SK-N-SH (cell line): ENCODE results near the gene PROSER2. TPM values are rescaled to one million over a fixed set of nuclear protein-coding genes. Genes with fewer than 3 reads are reported as not detected.
A peak's percentile ranks its signal among the peaks of the same experiment; 100 is the strongest.

Experiments used
- CTCF ChIA-PET: fragments of 300-600, 350-600 bp; formaldehyde crosslinking; extraction: SDS; loops from one replicate; lab custom pipeline; 2021; lab: Yijun Ruan, JAX
- POLR2A ChIA-PET: fragments of 350-600 bp; sonication (Branson Sonifier 250); formaldehyde crosslinking; extraction: SDS; loops from one replicate; lab custom pipeline; 2020; ENCODE audit warnings: antibody characterized with exemption, inconsistent platforms; lab: Yijun Ruan, JAX
- DNase-seq: peaks from one replicate; pipeline ENCODE4 v3.0.0; 2012
- H2AFZ ChIP-seq: fragments of 200-600 bp; sonication (generic); 2 replicates; pipeline ENCODE4 v1.8.1; 2016; ENCODE audit warnings: antibody characterized with exemption, mild to moderate bottlenecking, low read depth
- H3F3A ChIP-seq: fragments of 200-600 bp; sonication (generic); replicated peaks from 2 replicates; pipeline ENCODE3; 2016; ENCODE audit warnings: antibody characterized with exemption, mild to moderate bottlenecking; ENCODE audit not compliant: insufficient read depth
- H3K27ac ChIP-seq, 2 experiments: fragments of 200-500 bp in 1 of 2; fragments of 200-600 bp in 1 of 2; sonication (Bioruptor generic) in 1 of 2; sonication (generic), shearing (Covaris generic) in 1 of 2; 2 replicates each; pipeline versions ENCODE4 v1.5.1 to v1.6.1; 2014 to 2016; ENCODE audit warnings: low read depth in 2 of 2, inconsistent platforms in 1 of 2, low read length in 1 of 2, mild to moderate bottlenecking in 1 of 2, mixed read lengths in 1 of 2
- H3K27me3 ChIP-seq: fragments of 200-600 bp; sonication (generic), shearing (Covaris generic); 2 replicates; pipeline ENCODE4 v1.6.1; 2016; ENCODE audit warnings: mixed run types; ENCODE audit not compliant: insufficient read depth
- H3K36me3 ChIP-seq, 2 experiments: fragments of 200-500 bp in 1 of 2; fragments of 200-600 bp in 1 of 2; sonication (Bioruptor generic) in 1 of 2; sonication (generic) in 1 of 2; replicated peaks in 1 of 2; 2 replicates each; pipeline versions ENCODE3 to v1.5.1; 2014 to 2016; ENCODE audit warnings: low read length in 1 of 2, mild to moderate bottlenecking in 1 of 2; ENCODE audit not compliant: insufficient read depth in 2 of 2, control insufficient read depth in 1 of 2
- H3K4me1 ChIP-seq, 2 experiments: fragments of 200-500 bp in 1 of 2; fragments of 200-600 bp in 1 of 2; sonication (Bioruptor generic) in 1 of 2; sonication (generic), shearing (Covaris generic) in 1 of 2; 2 replicates each; pipeline versions ENCODE4 v1.5.1 to v1.6.1; 2014 to 2016; ENCODE audit warnings: low read depth in 1 of 2, low read length in 1 of 2, mixed run types in 1 of 2; ENCODE audit not compliant: insufficient read depth in 2 of 2, control insufficient read depth in 1 of 2
- H3K4me2 ChIP-seq: fragments of 200-600 bp; sonication (generic), shearing (Covaris generic); 2 replicates; pipeline ENCODE4 v1.6.1; 2017; ENCODE audit warnings: mixed run types
- H3K4me3 ChIP-seq, 2 experiments: fragments of 200-500 bp in 1 of 2; fragments of 200-600 bp in 1 of 2; sonication (Bioruptor generic) in 1 of 2; sonication (generic), shearing (Covaris generic) in 1 of 2; 2 replicates each; pipeline versions ENCODE4 v1.5.1 to v1.8.1; 2014 to 2016; ENCODE audit warnings: low read depth in 2 of 2, inconsistent platforms in 1 of 2, low read length in 1 of 2, mild to moderate bottlenecking in 1 of 2, mixed read lengths in 1 of 2, moderate library complexity in 1 of 2
- H3K79me2 ChIP-seq: fragments of 200-600 bp; sonication (generic); 2 replicates; pipeline ENCODE4 v1.8.1; 2017; ENCODE audit warnings: mild to moderate bottlenecking; ENCODE audit not compliant: insufficient read depth
- H3K9ac ChIP-seq: fragments of 200-600 bp; sonication (generic); 2 replicates; pipeline ENCODE4 v1.6.1; 2017; ENCODE audit warnings: mixed run types
- H3K9me2 ChIP-seq: fragments of 200-600 bp; sonication (generic); 2 replicates; pipeline ENCODE4 v1.6.1; 2017; ENCODE audit warnings: mixed run types
- H3K9me3 ChIP-seq: fragments of 200-600 bp; sonication (generic); 2 replicates; pipeline ENCODE4 v1.6.1; 2017; ENCODE audit warnings: mixed run types, mild to moderate bottlenecking, moderate library complexity
- H4K20me1 ChIP-seq: fragments of 200-600 bp; sonication (generic); 2 replicates; pipeline ENCODE4 v1.6.1; 2017; ENCODE audit warnings: mild to moderate bottlenecking, mixed run types; ENCODE audit not compliant: insufficient read depth
- CHD2 ChIP-seq: fragments of 150-350 bp; IDR thresholded peaks from 2 replicates; pipeline ENCODE4 v1.6.1; 2018; ENCODE audit warnings: low read length; ENCODE audit not compliant: partially characterized antibody
- EP300 ChIP-seq, 2 experiments: IDR thresholded peaks; 2 replicates each; pipeline versions ENCODE4 v1.4.0 to v1.6.1; 2012; ENCODE audit warnings: borderline replicate concordance in 1 of 2, low read depth in 1 of 2, low read length in 1 of 2
- EZH2phosphoT487 ChIP-seq: fragments of 200-600 bp; sonication (generic); IDR thresholded peaks from 2 replicates; pipeline ENCODE4 v1.6.1; 2017; ENCODE audit warnings: low read depth, mixed run types, mild to moderate bottlenecking, antibody characterized with exemption, moderate library complexity, borderline replicate concordance
- FOSL2 ChIP-seq: IDR thresholded peaks from 2 replicates; pipeline ENCODE4 v1.4.0; 2012; ENCODE audit warnings: low read depth, mild to moderate bottlenecking, moderate library complexity, borderline replicate concordance
- FOXJ3 ChIP-seq: sonication (generic); formaldehyde crosslinking; IDR thresholded peaks from 2 replicates; pipeline ENCODE4 v1.5.1; 2020; ENCODE audit warnings: mild to moderate bottlenecking, missing genetic modification reagents
- GABPA ChIP-seq: IDR thresholded peaks from 2 replicates; pipeline ENCODE4 v1.4.0; 2012; ENCODE audit warnings: low read depth, mild to moderate bottlenecking
- JUND ChIP-seq: IDR thresholded peaks from 2 replicates; pipeline ENCODE4 v1.4.0; 2012
- MEF2A ChIP-seq: IDR thresholded peaks from 2 replicates; pipeline ENCODE4 v1.4.0; 2012; ENCODE audit warnings: low read depth, borderline replicate concordance
- RAD21 ChIP-seq: IDR thresholded peaks from 2 replicates; pipeline ENCODE4 v1.6.1; 2012; ENCODE audit warnings: mild to moderate bottlenecking, low read length
- RFX5 ChIP-seq: IDR thresholded peaks from 2 replicates; pipeline ENCODE4 v1.6.1; 2012; ENCODE audit warnings: mild to moderate bottlenecking, improper control_type of control experiment, low read length
- SIN3A ChIP-seq: IDR thresholded peaks from 2 replicates; pipeline ENCODE4 v1.6.1; 2012; ENCODE audit warnings: low read depth, mild to moderate bottlenecking, low read length, moderate library complexity, borderline replicate concordance
- SMC3 ChIP-seq: IDR thresholded peaks from 2 replicates; pipeline ENCODE4 v1.6.1; 2012; ENCODE audit warnings: low read depth, low read length, improper control_type of control experiment
- TAF1 ChIP-seq: IDR thresholded peaks from 2 replicates; pipeline ENCODE4 v1.6.1; 2012; ENCODE audit warnings: low read depth, mild to moderate bottlenecking, low read length, moderate library complexity, borderline replicate concordance
- TCF12 ChIP-seq: IDR thresholded peaks from 2 replicates; pipeline ENCODE4 v1.4.0; 2012
- YY1 ChIP-seq: IDR thresholded peaks from 2 replicates; pipeline ENCODE4 v1.4.0; 2012; ENCODE audit warnings: low read depth, mild to moderate bottlenecking
- WGBS: methylation state at CpG from one replicate; pipeline ENCODE4 v1.1.6; 2017; ENCODE audit warnings: low lambda C conversion rate; 5-methylcytosine and 5-hydroxymethylcytosine counted together
- polyA plus RNA-seq, 3 experiments: library from polyadenylated mRNA; depleted of rRNA; stranded (reverse); fragments of >200 nt; gene quantifications; 2 replicates each; pipeline ENCODE4 v1.2.3, GENCODE V29; 2012
- TF ChIP-seq, protein P1 (sequence below): IDR thresholded peaks from 2 replicates; pipeline ENCODE4 v1.4.0; 2012; ENCODE audit warnings: low read depth
- TF ChIP-seq, protein P2 (sequence below): IDR thresholded peaks from 2 replicates; pipeline ENCODE4; 2012
- TF ChIP-seq, protein P3 (sequence below): IDR thresholded peaks from 2 replicates; pipeline ENCODE4 v1.4.0; 2012; ENCODE audit warnings: low read depth, borderline replicate concordance
- TF ChIP-seq, protein P4 (sequence below): fragments of 150-350 bp; IDR thresholded peaks from 2 replicates; pipeline ENCODE4 v1.6.1; 2017; ENCODE audit warnings: antibody characterized with exemption, low read length, low read depth, borderline replicate concordance
- TF ChIP-seq, protein P5 (sequence below): fragments of 150-350 bp; IDR thresholded peaks from 2 replicates; pipeline ENCODE4 v1.6.1; 2016; ENCODE audit warnings: mild to moderate bottlenecking, low read depth, low read length

The PROSER2 gene
- polyA plus RNA-seq, 1 of the 3 experiments (the other 2 are of a cell fraction) = 0.95 TPM

DNA sequence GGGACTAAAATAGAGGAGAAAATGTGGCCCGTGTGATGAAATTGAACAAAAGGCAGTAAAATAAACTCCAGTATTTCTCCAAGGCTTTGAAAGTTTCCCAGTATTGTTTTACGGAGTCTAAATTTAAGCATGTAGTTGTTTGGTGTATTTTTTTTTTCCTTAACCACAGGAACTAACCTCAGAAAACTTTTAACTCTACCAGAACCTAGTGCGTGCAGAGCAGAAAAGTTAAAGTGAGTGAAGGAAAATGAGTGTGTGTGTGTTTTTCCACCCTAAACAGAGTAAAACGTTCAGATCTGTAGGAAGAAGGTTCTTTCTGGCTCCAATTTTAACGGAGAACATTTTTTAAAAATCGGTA is 812 bp downstream of the PROSER2 start:
- no peak for DNase-seq
- TF ChIP-seq SMC3 (no peak), TCF12 (no peak), EZH2phosphoT487 (no peak), YY1 (no peak), FOXJ3 (no peak), JUND (no peak), GABPA (no peak), FOSL2 (no peak), RFX5 (no peak), MEF2A (no peak), TAF1 (no peak), RAD21 (no peak), EP300 (IDR thresholded peaks at IDR 0.05; ENCODE audit: borderline replicate concordance in 1 of 2, low read depth in 1 of 2, low read length in 1 of 2) (no peak), CHD2 (no peak), SIN3A (no peak)
- TF ChIP-seq, protein P1, sequence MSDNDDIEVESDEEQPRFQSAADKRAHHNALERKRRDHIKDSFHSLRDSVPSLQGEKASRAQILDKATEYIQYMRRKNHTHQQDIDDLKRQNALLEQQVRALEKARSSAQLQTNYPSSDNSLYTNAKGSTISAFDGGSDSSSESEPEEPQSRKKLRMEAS = no peak
- TF ChIP-seq, protein P2, sequence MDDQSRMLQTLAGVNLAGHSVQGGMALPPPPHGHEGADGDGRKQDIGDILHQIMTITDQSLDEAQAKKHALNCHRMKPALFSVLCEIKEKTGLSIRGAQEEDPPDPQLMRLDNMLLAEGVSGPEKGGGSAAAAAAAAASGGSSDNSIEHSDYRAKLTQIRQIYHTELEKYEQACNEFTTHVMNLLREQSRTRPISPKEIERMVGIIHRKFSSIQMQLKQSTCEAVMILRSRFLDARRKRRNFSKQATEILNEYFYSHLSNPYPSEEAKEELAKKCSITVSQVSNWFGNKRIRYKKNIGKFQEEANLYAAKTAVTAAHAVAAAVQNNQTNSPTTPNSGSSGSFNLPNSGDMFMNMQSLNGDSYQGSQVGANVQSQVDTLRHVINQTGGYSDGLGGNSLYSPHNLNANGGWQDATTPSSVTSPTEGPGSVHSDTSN = no peak
- TF ChIP-seq, protein P3, sequence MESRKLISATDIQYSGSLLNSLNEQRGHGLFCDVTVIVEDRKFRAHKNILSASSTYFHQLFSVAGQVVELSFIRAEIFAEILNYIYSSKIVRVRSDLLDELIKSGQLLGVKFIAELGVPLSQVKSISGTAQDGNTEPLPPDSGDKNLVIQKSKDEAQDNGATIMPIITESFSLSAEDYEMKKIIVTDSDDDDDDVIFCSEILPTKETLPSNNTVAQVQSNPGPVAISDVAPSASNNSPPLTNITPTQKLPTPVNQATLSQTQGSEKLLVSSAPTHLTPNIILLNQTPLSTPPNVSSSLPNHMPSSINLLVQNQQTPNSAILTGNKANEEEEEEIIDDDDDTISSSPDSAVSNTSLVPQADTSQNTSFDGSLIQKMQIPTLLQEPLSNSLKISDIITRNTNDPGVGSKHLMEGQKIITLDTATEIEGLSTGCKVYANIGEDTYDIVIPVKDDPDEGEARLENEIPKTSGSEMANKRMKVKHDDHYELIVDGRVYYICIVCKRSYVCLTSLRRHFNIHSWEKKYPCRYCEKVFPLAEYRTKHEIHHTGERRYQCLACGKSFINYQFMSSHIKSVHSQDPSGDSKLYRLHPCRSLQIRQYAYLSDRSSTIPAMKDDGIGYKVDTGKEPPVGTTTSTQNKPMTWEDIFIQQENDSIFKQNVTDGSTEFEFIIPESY = no peak
- TF ChIP-seq, protein P4, sequence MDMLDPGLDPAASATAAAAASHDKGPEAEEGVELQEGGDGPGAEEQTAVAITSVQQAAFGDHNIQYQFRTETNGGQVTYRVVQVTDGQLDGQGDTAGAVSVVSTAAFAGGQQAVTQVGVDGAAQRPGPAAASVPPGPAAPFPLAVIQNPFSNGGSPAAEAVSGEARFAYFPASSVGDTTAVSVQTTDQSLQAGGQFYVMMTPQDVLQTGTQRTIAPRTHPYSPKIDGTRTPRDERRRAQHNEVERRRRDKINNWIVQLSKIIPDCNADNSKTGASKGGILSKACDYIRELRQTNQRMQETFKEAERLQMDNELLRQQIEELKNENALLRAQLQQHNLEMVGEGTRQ = no peak
- TF ChIP-seq, protein P5, sequence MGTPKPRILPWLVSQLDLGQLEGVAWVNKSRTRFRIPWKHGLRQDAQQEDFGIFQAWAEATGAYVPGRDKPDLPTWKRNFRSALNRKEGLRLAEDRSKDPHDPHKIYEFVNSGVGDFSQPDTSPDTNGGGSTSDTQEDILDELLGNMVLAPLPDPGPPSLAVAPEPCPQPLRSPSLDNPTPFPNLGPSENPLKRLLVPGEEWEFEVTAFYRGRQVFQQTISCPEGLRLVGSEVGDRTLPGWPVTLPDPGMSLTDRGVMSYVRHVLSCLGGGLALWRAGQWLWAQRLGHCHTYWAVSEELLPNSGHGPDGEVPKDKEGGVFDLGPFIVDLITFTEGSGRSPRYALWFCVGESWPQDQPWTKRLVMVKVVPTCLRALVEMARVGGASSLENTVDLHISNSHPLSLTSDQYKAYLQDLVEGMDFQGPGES = no peak
- H3K27me3 ChIP-seq = peaks cover 20% of the 10 kb centered on the region; the same call in 1 of the 2 replicates
- H2AFZ ChIP-seq = peak overlapping the region; percentile 85
- peak overlapping the region; percentile 39; the same call in 1 of the 2 replicates for H3K9ac ChIP-seq
- H3K79me2 ChIP-seq = no peaks in the 10 kb centered on the region
- H4K20me1 ChIP-seq = no peaks in the 10 kb centered on the region
- H3K9me3 ChIP-seq = no peaks in the 10 kb centered on the region
- peaks cover 0 to 8% of the 10 kb centered on the region in 2 experiments; a peak in 3 of 4 replicates for H3K4me1 ChIP-seq
- H3K4me3 ChIP-seq = peak overlapping the region; percentile 64 to 66
- no peak overlapping the region for H3K27ac ChIP-seq
- H3K9me2 ChIP-seq = no peaks in the 10 kb centered on the region
- H3K4me2 ChIP-seq = peak overlapping the region; percentile 76
- POLR2A ChIA-PET = no interaction called here
- 24% methylated on average over 6 of the region's 6 CpGs for WGBS
- H3F3A ChIP-seq = peaks cover 10% of the 10 kb centered on the region
- CTCF ChIA-PET = interaction anchor here (0.6 to 1.6 kb wide), 2 partner anchors 10 to 399 kb away, joined by 3 to 6 read pairs; no protein-coding TSS in a partner anchor
- H3K36me3 ChIP-seq = no peaks in the 10 kb centered on the region
